A549 (cell line): Measurements from ENCODE around the gene RUFY1.

Source experiments
- CBX2 ChIP-seq: fragments of 200-600 bp; sonication (generic); IDR thresholded peaks from 2 replicates; pipeline ENCODE4 v1.6.1; 2016; ENCODE audit warnings: low read depth, mild to moderate bottlenecking, borderline replicate concordance
- CEBPB ChIP-seq, 2 experiments: fragments of >200 bp in 1 of 2; sonication (Bioruptor Twin) in 1 of 2; formaldehyde crosslinking in 1 of 2; IDR thresholded peaks; 2 replicates each; pipeline ENCODE4 v1.6.1; 2012 to 2016
- CTCF ChIP-seq: fragments of >200 bp; sonication (Bioruptor Twin); formaldehyde crosslinking; IDR thresholded peaks from 3 replicates; pipeline ENCODE4 v1.5.1; 2016
- EP300 ChIP-seq, 2 experiments: fragments of >200 bp; sonication (Bioruptor Twin); formaldehyde crosslinking; IDR thresholded peaks; 2 replicates in 1 of 2; 3 replicates in 1 of 2; pipeline ENCODE4 v1.6.1; 2016 to 2017
- JUN ChIP-seq, 2 experiments: fragments of >200 bp; sonication (Bioruptor Twin); formaldehyde crosslinking; IDR thresholded peaks; 2 replicates in 1 of 2; 3 replicates in 1 of 2; pipeline ENCODE4 v1.6.1; 2016 to 2017
- NPAS2 ChIP-seq: fragments of 250-450 bp; sonication (Bioruptor Pico); IDR thresholded peaks from 2 replicates; pipeline ENCODE4 v1.8.0; 2022; ENCODE audit warnings: mild to moderate bottlenecking, moderate library complexity, borderline replicate concordance
- POLR2A ChIP-seq: IDR thresholded peaks from 2 replicates; pipeline ENCODE4 v1.6.1; 2012; ENCODE audit warnings: mild to moderate bottlenecking, low read length
- SREBF2 ChIP-seq: fragments of 450-650 bp; IDR thresholded peaks from 2 replicates; pipeline ENCODE4 v1.6.1; 2014; ENCODE audit warnings: mild to moderate bottlenecking, moderate library complexity

GRCh38 chr5:179610109-179610902 lies 60.0 kb downstream of the RUFY1 start:
- no peak for TF ChIP-seq POLR2A
- no peak for TF ChIP-seq CTCF
- no peak for TF ChIP-seq SREBF2
- TF ChIP-seq CEBPB (IDR thresholded peaks at IDR 0.05), result no peak
- TF ChIP-seq JUN (IDR thresholded peaks at IDR 0.05), result no peak
- no peak for TF ChIP-seq CBX2
- no peak for TF ChIP-seq NPAS2 (CRISPR knock-in tag)
- TF ChIP-seq EP300 (IDR thresholded peaks at IDR 0.05), result no peak
